A673 (cell line): ENCODE data around the gene ATP5PD.

Experiments
- CTCF ChIP-seq: fragments of 300-800, 200-600 bp; sonication (generic); conservative IDR thresholded peaks from 2 replicates; pipeline ENCODE4 v1.5.1; 2017; ENCODE audit warnings: low read depth, mild to moderate bottlenecking, antibody characterized with exemption, low read length, moderate library complexity, mixed read lengths
- EZH2 ChIP-seq: fragments of 200-600 bp; sonication (generic); IDR thresholded peaks from 2 replicates; pipeline ENCODE4 v1.6.1; 2017; ENCODE audit warnings: borderline replicate concordance, low read depth, mild to moderate bottlenecking, mixed read lengths, antibody characterized with exemption, low read length; ENCODE audit not compliant: poor library complexity, severe bottlenecking

- TF ChIP-seq CTCF (no peak), EZH2 (no peak)
Observed at GRCh38 chr17:75031972-75032719, 14.6 kb downstream of the ATP5PD start.
